OCI-LY1 (cell line): Measurements from ENCODE around the gene SST.

ENCODE experiments used
- H2AFZ ChIP-seq: fragments of 200-600 bp; sonication (generic), shearing (Covaris generic); 2 replicates; pipeline ENCODE4 v1.6.0; 2014; ENCODE audit warnings: antibody characterized with exemption, mild to moderate bottlenecking, low read length
- H3F3A ChIP-seq: fragments of 200-600 bp; sonication (generic), shearing (Covaris generic); 2 replicates; pipeline ENCODE4 v1.6.0; 2014; ENCODE audit warnings: mild to moderate bottlenecking, antibody characterized with exemption, low read length, moderate library complexity; ENCODE audit not compliant: insufficient read depth
- H3K27ac ChIP-seq: fragments of 200-600 bp; sonication (generic); 2 replicates; pipeline ENCODE4 v1.5.1; 2014; ENCODE audit warnings: low read length, mixed run types, mild to moderate bottlenecking, low read depth; ENCODE audit not compliant: poor library complexity, severe bottlenecking
- H3K27me3 ChIP-seq: fragments of 200-600 bp; sonication (generic); 2 replicates; pipeline ENCODE4 v1.6.0; 2014; ENCODE audit warnings: antibody characterized with exemption, mild to moderate bottlenecking, low read length, moderate library complexity; ENCODE audit not compliant: insufficient read depth
- H3K36me3 ChIP-seq: fragments of 200-600 bp; sonication (generic); 2 replicates; pipeline ENCODE4 v1.6.1; 2014; ENCODE audit warnings: mild to moderate bottlenecking, antibody characterized with exemption, low read length, moderate library complexity, mixed read lengths; ENCODE audit not compliant: insufficient read depth
- H3K4me1 ChIP-seq: fragments of 200-600 bp; sonication (generic); 2 replicates; pipeline ENCODE4 v1.5.1; 2014; ENCODE audit warnings: mild to moderate bottlenecking, low read length, moderate library complexity; ENCODE audit not compliant: insufficient read depth, severe bottlenecking
- H3K4me2 ChIP-seq: fragments of 200-600 bp; sonication (generic), shearing (Covaris generic); 2 replicates; pipeline ENCODE4 v1.6.1; 2014; ENCODE audit warnings: low read length
- H3K4me3 ChIP-seq: fragments of 200-600 bp; sonication (generic); 2 replicates; pipeline ENCODE4 v1.5.1; 2014; ENCODE audit warnings: low read length, low read depth, mild to moderate bottlenecking, mixed read lengths; ENCODE audit not compliant: poor library complexity, severe bottlenecking
- H3K79me2 ChIP-seq: fragments of 200-600 bp; shearing (Covaris generic); 2 replicates; pipeline ENCODE4 v1.6.1; 2016; ENCODE audit warnings: mixed run types, low read length, mixed read lengths; ENCODE audit not compliant: insufficient read depth
- H3K9ac ChIP-seq: fragments of 200-600 bp; sonication (generic), shearing (Covaris generic); 2 replicates; pipeline ENCODE4 v1.6.1; 2014; ENCODE audit warnings: mild to moderate bottlenecking, low read length, mixed read lengths
- H3K9me2 ChIP-seq: fragments of 200-600 bp; sonication (generic), shearing (Covaris generic); 2 replicates; pipeline ENCODE4 v1.6.1; 2014; ENCODE audit warnings: low read depth, mild to moderate bottlenecking, low read length, mixed read lengths
- H3K9me3 ChIP-seq: fragments of 200-600 bp; shearing (Covaris generic); 2 replicates; pipeline ENCODE4 v1.6.1; 2014; ENCODE audit warnings: low read length, mixed read lengths
- H4K20me1 ChIP-seq: fragments of 200-600 bp; sonication (generic), shearing (Covaris generic); 2 replicates; pipeline ENCODE4 v1.6.0; 2016; ENCODE audit warnings: mild to moderate bottlenecking, low read length; ENCODE audit not compliant: insufficient read depth
- EZH2 ChIP-seq: fragments of 200-600 bp; sonication (generic), shearing (Covaris generic); IDR thresholded peaks from 2 replicates; pipeline ENCODE4 v1.8.0; 2017; ENCODE audit warnings: borderline replicate concordance, mixed run types, mild to moderate bottlenecking, antibody characterized with exemption, low read length, moderate library complexity, mixed read lengths
- TF ChIP-seq, protein P1 (sequence below): fragments of 200-600 bp; sonication (generic), shearing (Covaris generic); IDR thresholded peaks from 2 replicates; pipeline ENCODE4 v1.5.1; 2017; ENCODE audit warnings: mild to moderate bottlenecking, antibody characterized with exemption, low read length, moderate library complexity, mixed read lengths

The SST gene

DNA sequence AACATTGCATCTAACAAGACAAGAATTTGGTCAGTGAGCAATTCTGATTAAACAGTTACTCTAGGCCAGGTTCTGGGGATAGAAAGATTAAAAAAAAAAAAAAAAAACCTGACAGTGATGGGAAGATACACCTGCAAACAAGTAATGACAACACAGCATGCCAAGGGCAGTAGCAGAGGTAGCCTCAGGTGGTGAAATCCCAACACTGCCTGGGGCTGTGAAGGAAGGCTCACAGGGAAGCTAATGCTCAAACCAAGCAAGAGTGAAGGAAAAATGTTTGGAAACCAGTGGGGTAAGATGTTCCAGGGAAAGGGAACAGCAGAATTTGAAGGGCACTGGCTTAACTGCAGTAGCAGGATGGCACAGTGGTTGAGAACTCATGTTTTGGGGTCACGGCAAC is 23.2 kb upstream of the SST start:
- no peak overlapping the region for H2AFZ ChIP-seq
- no peaks in the 10 kb centered on the region for H4K20me1 ChIP-seq
- no peak overlapping the region for H3K4me2 ChIP-seq
- H3F3A ChIP-seq: no peaks in the 10 kb centered on the region
- peaks cover 15% of the 10 kb centered on the region; the same call in 1 of the 2 replicates for H3K27me3 ChIP-seq
- no peak overlapping the region for H3K9ac ChIP-seq
- H3K36me3 ChIP-seq: no peaks in the 10 kb centered on the region
- no peaks in the 10 kb centered on the region for H3K79me2 ChIP-seq
- no peaks in the 10 kb centered on the region for H3K9me3 ChIP-seq
- H3K27ac ChIP-seq: no peak overlapping the region
- H3K4me1 ChIP-seq: no peaks in the 10 kb centered on the region
- TF ChIP-seq, protein P1, sequence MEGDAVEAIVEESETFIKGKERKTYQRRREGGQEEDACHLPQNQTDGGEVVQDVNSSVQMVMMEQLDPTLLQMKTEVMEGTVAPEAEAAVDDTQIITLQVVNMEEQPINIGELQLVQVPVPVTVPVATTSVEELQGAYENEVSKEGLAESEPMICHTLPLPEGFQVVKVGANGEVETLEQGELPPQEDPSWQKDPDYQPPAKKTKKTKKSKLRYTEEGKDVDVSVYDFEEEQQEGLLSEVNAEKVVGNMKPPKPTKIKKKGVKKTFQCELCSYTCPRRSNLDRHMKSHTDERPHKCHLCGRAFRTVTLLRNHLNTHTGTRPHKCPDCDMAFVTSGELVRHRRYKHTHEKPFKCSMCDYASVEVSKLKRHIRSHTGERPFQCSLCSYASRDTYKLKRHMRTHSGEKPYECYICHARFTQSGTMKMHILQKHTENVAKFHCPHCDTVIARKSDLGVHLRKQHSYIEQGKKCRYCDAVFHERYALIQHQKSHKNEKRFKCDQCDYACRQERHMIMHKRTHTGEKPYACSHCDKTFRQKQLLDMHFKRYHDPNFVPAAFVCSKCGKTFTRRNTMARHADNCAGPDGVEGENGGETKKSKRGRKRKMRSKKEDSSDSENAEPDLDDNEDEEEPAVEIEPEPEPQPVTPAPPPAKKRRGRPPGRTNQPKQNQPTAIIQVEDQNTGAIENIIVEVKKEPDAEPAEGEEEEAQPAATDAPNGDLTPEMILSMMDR: no peak
- TF ChIP-seq EZH2: no peak
- H3K4me3 ChIP-seq: no peak overlapping the region
- H3K9me2 ChIP-seq: no peaks in the 10 kb centered on the region

DNA sequence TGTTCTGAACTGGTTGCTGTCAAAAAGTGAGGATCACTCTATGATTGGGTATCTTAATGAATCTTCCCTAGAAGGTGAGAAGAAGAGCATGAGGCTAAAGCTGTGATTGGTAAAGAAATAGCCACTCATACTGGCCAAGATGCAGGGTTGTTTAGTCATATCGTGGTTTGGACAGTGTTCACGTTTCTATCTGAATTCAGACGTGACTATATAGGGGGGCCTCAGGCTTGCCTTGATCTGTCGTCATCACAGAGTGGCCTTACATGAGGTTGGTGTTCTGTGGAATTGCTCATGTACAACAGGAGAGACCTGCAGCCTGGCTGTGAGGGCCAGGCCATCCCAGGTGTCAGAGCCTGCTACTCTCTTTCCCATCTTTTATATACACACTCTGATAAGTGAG is 19.8 kb upstream of the SST start:
- no peaks in the 10 kb centered on the region for H3K36me3 ChIP-seq
- no peaks in the 10 kb centered on the region for H3F3A ChIP-seq
- H3K9me2 ChIP-seq: no peaks in the 10 kb centered on the region
- no peaks in the 10 kb centered on the region for H3K4me1 ChIP-seq
- no peak overlapping the region for H3K4me2 ChIP-seq
- no peak overlapping the region for H3K9ac ChIP-seq
- H3K79me2 ChIP-seq: no peaks in the 10 kb centered on the region
- H4K20me1 ChIP-seq: no peaks in the 10 kb centered on the region
- H3K4me3 ChIP-seq: no peak overlapping the region
- 0 out of 2 replicates have a peak, but pooled peaks cover 8% of the 10 kb centered on the region for H3K27me3 ChIP-seq
- no peak overlapping the region for H3K27ac ChIP-seq
- TF ChIP-seq, protein P1: no peak
- no peak for TF ChIP-seq EZH2
- no peak overlapping the region for H2AFZ ChIP-seq
- peaks cover 2% of the 10 kb centered on the region; the same call in 1 of the 2 replicates for H3K9me3 ChIP-seq

DNA sequence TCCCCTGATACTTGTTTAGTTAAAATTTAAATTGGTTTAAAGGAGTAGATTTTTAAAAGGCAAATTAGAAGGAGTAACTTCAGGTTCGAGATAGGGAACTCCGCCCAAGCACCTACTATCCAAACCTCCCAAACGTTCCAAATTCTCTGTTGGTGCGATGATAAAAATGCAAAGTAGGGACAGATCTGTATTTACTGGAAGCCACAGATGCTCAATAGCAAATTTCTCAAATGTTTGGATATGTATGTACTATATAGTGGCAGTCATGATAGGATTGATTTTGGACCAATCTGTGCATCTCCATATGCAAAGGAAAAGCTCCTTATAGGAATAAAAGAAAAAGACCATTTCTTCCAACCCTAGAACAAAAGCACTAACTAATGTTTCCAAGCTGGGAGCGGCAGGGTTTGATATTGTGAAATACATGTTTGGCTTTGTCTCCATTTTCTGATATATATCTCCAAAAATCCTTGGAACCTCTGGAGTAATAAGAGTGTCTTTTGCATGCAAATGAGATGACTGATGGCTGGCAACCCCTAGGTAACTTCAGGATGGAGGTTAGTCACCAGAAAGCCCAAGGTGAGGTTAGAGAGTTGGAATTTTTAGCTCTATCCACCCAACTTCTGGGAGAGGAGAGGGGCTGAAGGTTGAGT is 16.6 kb upstream of the SST start:
- Histone ChIP-seq H3K4me2 (no peak overlapping the region), H3K4me3 (no peak overlapping the region), H2AFZ (no peak overlapping the region), H3K36me3 (no peaks in the 10 kb centered on the region), H3F3A (no peaks in the 10 kb centered on the region), H4K20me1 (no peaks in the 10 kb centered on the region), H3K4me1 (no peaks in the 10 kb centered on the region), H3K9ac (no peak overlapping the region), H3K27ac (no peak overlapping the region), H3K79me2 (no peaks in the 10 kb centered on the region), H3K9me3 (peaks cover 2% of the 10 kb centered on the region; the same call in 1 of the 2 replicates), H3K27me3 (0 out of 2 replicates have a peak, but pooled peaks cover 10% of the 10 kb centered on the region), H3K9me2 (no peaks in the 10 kb centered on the region)
- TF ChIP-seq, protein P1: no peak
- no peak for TF ChIP-seq EZH2
